K562 (cell line): ENCODE data around the gene SCN5A. TPM values are rescaled to one million over a fixed set of nuclear protein-coding genes. Genes with fewer than 3 reads are reported as not detected.

Source experiments
- ATAC-seq: fragments of 200-7000 bp; cut with Tn5 transposase; 3 replicates; pipeline ENCODE4 v1.9.1; 2020; ENCODE audit warnings: moderate library complexity
- BruUV-seq: library from RNA; stranded (reverse); fragments of 400-500 nt; replicated peaks from 2 replicates; lab custom pipeline; 2021; lab: Mats Ljungman, UMichigan
- CTCF ChIA-PET: fragments of 300-600 bp; formaldehyde crosslinking; extraction: SDS; loops from one replicate; lab custom pipeline; 2021; ENCODE audit warnings: low intra/inter-chr PET ratio; lab: Yijun Ruan, JAX
- POLR2A ChIA-PET: fragments of 300-600, 350-650 bp; sonication (Branson Sonifier 250); formaldehyde crosslinking; extraction: SDS; loops from one replicate; lab custom pipeline; 2021; ENCODE audit warnings: antibody characterized with exemption, inconsistent platforms; lab: Yijun Ruan, JAX
- DNase-seq, 4 experiments: peaks; one replicate each; pipeline versions ENCODE4 v3.0.0 to v3.0.0-alpha.2; 2011 to 2018; ENCODE audit warnings: low spot score in 3 of 4, mixed read lengths in 3 of 4; ENCODE audit errors: extremely low read depth in 1 of 4
- FAIRE-seq: peaks from 2 replicates; lab custom pipeline; 2011; peaks lifted over from hg19 to GRCh38; lab: Jason Lieb, UNC
- H2AFZ ChIP-seq: 2 replicates; pipeline ENCODE4 v1.6.0; 2011; ENCODE audit warnings: low read depth, low read length, control low read depth, inconsistent platforms
- H3K27ac ChIP-seq: fragments of 200-600 bp; 3 replicates; pipeline ENCODE4 v1.8.0; 2011; ENCODE audit warnings: low read depth, mild to moderate bottlenecking, control low read depth, inconsistent platforms, low read length, moderate library complexity, mixed read lengths; ENCODE audit errors: extremely low read depth
- H3K27me3 ChIP-seq, 2 experiments: fragments of 300-600 bp in 1 of 2; 2 replicates in 1 of 2; 3 replicates in 1 of 2; pipeline versions ENCODE4 v1.6.0 to v1.8.0; 2011; ENCODE audit warnings: inconsistent platforms in 2 of 2, low read length in 2 of 2, mild to moderate bottlenecking in 1 of 2, mixed read lengths in 1 of 2, moderate library complexity in 1 of 2; ENCODE audit not compliant: control insufficient read depth in 2 of 2, insufficient read depth in 2 of 2
- H3K36me3 ChIP-seq: fragments of 300-600 bp; 3 replicates; pipeline ENCODE4 v1.8.0; 2011; ENCODE audit warnings: mild to moderate bottlenecking, low read length, inconsistent platforms; ENCODE audit not compliant: control insufficient read depth, insufficient read depth
- H3K4me1 ChIP-seq, 2 experiments: fragments of 200-600 bp in 1 of 2; replicated peaks in 1 of 2; 2 replicates in 1 of 2; 3 replicates in 1 of 2; pipeline versions ENCODE4 v1.5.1 to v1.8.0; 2011; ENCODE audit warnings: inconsistent platforms in 2 of 2, low read length in 2 of 2, mild to moderate bottlenecking in 1 of 2, mixed read lengths in 1 of 2, moderate library complexity in 1 of 2; ENCODE audit not compliant: control insufficient read depth in 2 of 2, insufficient read depth in 2 of 2
- H3K4me2 ChIP-seq: 2 replicates; pipeline ENCODE4 v1.6.1; 2011; ENCODE audit warnings: low read length, control low read depth, inconsistent platforms, mixed read lengths; ENCODE audit not compliant: insufficient read depth
- H3K4me3 ChIP-seq: fragments of 200-600 bp; sonication (generic), shearing (Covaris generic); 2 replicates; pipeline ENCODE4 v1.5.1; 2016; ENCODE audit warnings: control low read depth, inconsistent platforms
- H3K79me2 ChIP-seq: fragments of 200-600 bp; 3 replicates; pipeline ENCODE4 v1.8.0; 2011; ENCODE audit warnings: low read length, inconsistent platforms; ENCODE audit not compliant: control insufficient read depth, insufficient read depth
- H3K9ac ChIP-seq, 2 experiments: 2 replicates each; pipeline versions ENCODE4 v1.6.0 to v1.6.1; 2011; ENCODE audit warnings: low read depth in 2 of 2, low read length in 2 of 2, control low read depth in 1 of 2, inconsistent platforms in 1 of 2, mild to moderate bottlenecking in 1 of 2, mixed read lengths in 1 of 2; ENCODE audit not compliant: insufficient read depth in 1 of 2
- H3K9me1 ChIP-seq: one replicate; pipeline ENCODE4 v1.6.0; 2011; ENCODE audit warnings: inconsistent platforms, mild to moderate bottlenecking, low read length, moderate library complexity; ENCODE audit not compliant: control insufficient read depth, insufficient read depth
- H3K9me3 ChIP-seq: replicated peaks from 2 replicates; pipeline ENCODE4 v1.5.1; 2011; ENCODE audit warnings: low read depth, low read length, inconsistent platforms; ENCODE audit not compliant: control insufficient read depth, insufficient read depth
- H4K20me1 ChIP-seq: replicated peaks from 2 replicates; pipeline ENCODE4 v1.6.1; 2011; ENCODE audit warnings: low read length, inconsistent platforms, mixed read lengths; ENCODE audit not compliant: control insufficient read depth, insufficient read depth
- EHMT2 ChIP-seq: fragments of 450-650 bp; IDR thresholded peaks from 2 replicates; pipeline ENCODE4 v1.6.1; 2018; ENCODE audit warnings: antibody characterized with exemption
- ETS2 ChIP-seq: IDR thresholded peaks from 2 replicates; pipeline ENCODE4 v1.6.1; 2016; ENCODE audit warnings: borderline replicate concordance, missing genetic modification characterization, mild to moderate bottlenecking, moderate library complexity, missing compliant biosample characterization; ENCODE audit not compliant: poor library complexity, severe bottlenecking
- FOXM1 ChIP-seq, 2 experiments: fragments of 450-650 bp in 1 of 2; sonication (generic) in 1 of 2; formaldehyde crosslinking in 1 of 2; IDR thresholded peaks; 2 replicates each; pipeline versions ENCODE4 v1.6.1 to v1.9.0; 2017 to 2022; ENCODE audit warnings: low read depth in 2 of 2, mild to moderate bottlenecking in 2 of 2, missing genetic modification reagents in 1 of 2, moderate library complexity in 1 of 2
- GABPB2 ChIP-seq: fragments of 250-450 bp; sonication (Bioruptor Pico); conservative IDR thresholded peaks from 2 replicates; pipeline ENCODE4 v1.5.1; 2021; ENCODE audit warnings: mild to moderate bottlenecking
- GTF2E2 ChIP-seq: fragments of 200-800 bp; sonication (Bioruptor generic); IDR thresholded peaks from 2 replicates; pipeline ENCODE4 v1.6.1; 2016; ENCODE audit warnings: missing genetic modification characterization, missing compliant biosample characterization
- HIVEP1 ChIP-seq: fragments of 250-450 bp; sonication (Bioruptor Pico); IDR thresholded peaks from 2 replicates; pipeline ENCODE4 v1.4.0; 2020; ENCODE audit warnings: mild to moderate bottlenecking
- MAFG ChIP-seq: fragments of 450-650 bp; conservative IDR thresholded peaks from 2 replicates; pipeline ENCODE4 v1.6.1; 2016; ENCODE audit warnings: missing genetic modification characterization, missing compliant biosample characterization
- MECOM ChIP-seq: fragments of 250-450 bp; sonication (Bioruptor Pico); IDR thresholded peaks from 2 replicates; pipeline ENCODE4 v1.8.0; 2022; ENCODE audit warnings: inconsistent platforms
- NFXL1 ChIP-seq: fragments of 450-650 bp; formaldehyde crosslinking; IDR thresholded peaks from 2 replicates; pipeline ENCODE4 v1.4.0; 2021; ENCODE audit warnings: mild to moderate bottlenecking
- PML ChIP-seq: IDR thresholded peaks from 2 replicates; pipeline ENCODE4 v1.6.1; 2012; ENCODE audit warnings: low read length, inconsistent platforms
- XRCC5 ChIP-seq: fragments of 200-400 bp; formaldehyde crosslinking; IDR thresholded peaks from 2 replicates; pipeline ENCODE4 v1.6.1; 2017; ENCODE audit warnings: low read depth, mild to moderate bottlenecking, low read length
- ZNF507 ChIP-seq: conservative IDR thresholded peaks from 2 replicates; pipeline ENCODE4 v1.6.1; 2017; ENCODE audit warnings: missing genetic modification characterization, missing compliant biosample characterization
- ZNF764 ChIP-seq: fragments of 250-450 bp; sonication (Bioruptor Pico); IDR thresholded peaks from 2 replicates; pipeline ENCODE4 v1.4.0; 2020; ENCODE audit warnings: low read depth, mild to moderate bottlenecking, moderate library complexity
- WGBS: fragments of 100-300 bp; shearing (Covaris generic); methylation state at CpG from one replicate; pipeline ENCODE4 v1.1.6; 2016; ENCODE audit warnings: low coverage, mixed read lengths; ENCODE audit not compliant: insufficient coverage; ENCODE audit errors: missing lambda C conversion rate; 5-methylcytosine and 5-hydroxymethylcytosine counted together
- in situ Hi-C: fragments of 300-500 bp; cut with MboI; formaldehyde crosslinking; loops from 4 replicates; pipeline ENCODE4 v1.15.0; 2018; ENCODE audit warnings: inconsistent platforms, mixed read lengths
- intact Hi-C: fragments of 100-400 bp; cut with micrococcal nuclease; formaldehyde crosslinking; loops from 2 replicates; pipeline ENCODE4 v1.14.2; 2022
- polyA plus RNA-seq, 8 experiments: library from polyadenylated mRNA; depleted of rRNA in 4 of 8; stranded (reverse) in 5 of 8; unstranded in 3 of 8; fragments of >200 nt; fragmentation: Nextera tagmentation in 2 of 8; fragmentation: Illumina TruSeq in 1 of 8; extraction: Ambion mirVana in 2 of 8; extraction: Trizol in 1 of 8; gene quantifications; 2 replicates each; pipeline versions ENCODE4 v1.2.1 to v1.2.3, GENCODE V29; 2011 to 2014; ENCODE audit warnings: inconsistent platforms in 1 of 8, missing spikeins in 1 of 8
- total RNA-seq, 7 experiments: library from RNA; depleted of rRNA in 6 of 7; stranded (reverse); fragments of >200 nt in 6 of 7; fragmentation: Illumina TruSeq in 2 of 7; extraction: Trizol in 2 of 7; gene quantifications; 2 replicates each; pipeline versions ENCODE4 v1.2.1 to v1.2.3, GENCODE V29; 2011 to 2021; ENCODE audit warnings: low replicate concordance in 1 of 7
- TF ChIP-seq, protein P1 (sequence below): fragments of 450-650 bp; IDR thresholded peaks from 2 replicates; pipeline ENCODE4 v1.6.1; 2016; ENCODE audit warnings: borderline replicate concordance
- TF ChIP-seq, protein P2 (sequence below): sonication (generic); formaldehyde crosslinking; IDR thresholded peaks from 2 replicates; pipeline ENCODE4 v1.8.0; 2022; ENCODE audit warnings: mild to moderate bottlenecking, low read depth, missing genetic modification reagents

SCN5A gene
- total and polyA plus RNA-seq, 9 of the 15 experiments (the other 6 are each of a cell fraction or from before 2014, with no cell fraction given) = 0.07 to 1.4 (median 0.21) TPM; not detected in 2

DNA sequence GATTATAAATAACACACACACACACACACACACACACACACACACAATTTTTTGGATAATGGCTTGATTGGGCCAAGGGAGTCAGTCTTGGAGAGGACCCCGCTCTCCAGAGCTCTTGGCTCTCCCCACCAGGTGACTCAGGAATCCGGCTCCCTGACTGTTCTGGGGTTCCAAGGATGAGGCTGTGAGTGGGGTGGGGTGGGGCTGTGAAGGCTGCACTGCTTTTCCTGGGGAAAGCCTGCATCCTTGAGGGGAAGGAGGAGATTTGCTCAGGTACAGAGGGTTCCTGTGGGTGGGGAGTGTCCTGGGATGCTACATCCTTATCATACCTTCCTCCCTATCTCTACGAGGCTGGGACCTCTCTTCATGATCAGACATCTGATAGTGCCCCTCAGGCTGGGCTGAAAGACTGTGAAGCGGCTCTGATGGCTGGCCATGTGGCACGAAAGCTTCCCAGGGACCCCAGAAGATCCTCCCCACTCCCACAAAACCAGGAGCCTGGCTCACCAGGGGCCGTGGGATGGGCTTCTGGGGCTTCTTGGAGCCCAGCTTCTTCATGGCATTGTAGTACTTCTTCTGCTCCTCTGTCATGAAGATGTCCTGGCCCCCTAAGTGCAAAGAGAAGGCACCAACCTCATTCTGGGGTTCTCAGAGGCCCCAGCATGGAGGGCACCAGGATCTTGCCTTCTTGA, 94.2 kb downstream of the SCN5A start:
- in situ Hi-C loops = no loop called here
- Histone ChIP-seq H3K27me3 (peaks cover 25 to 39% of the 10 kb centered on the region in 2 experiments), H3K36me3 (no peaks in the 10 kb centered on the region), H3K9ac (no peak overlapping the region), H3K79me2 (no peaks in the 10 kb centered on the region), H4K20me1 (no peaks in the 10 kb centered on the region), H3K4me2 (no peak overlapping the region), H3K9me1 (no peaks in the 10 kb centered on the region), H3K27ac (no peak overlapping the region), H2AFZ (no peak overlapping the region), H3K9me3 (no peaks in the 10 kb centered on the region), H3K4me1 (no peaks in the 10 kb centered on the region), H3K4me3 (no peak overlapping the region)
- ChIA-PET POLR2A (interaction anchor here (0.6 to 2.3 kb wide), 4 partner anchors 11 to 99 kb away, joined by 3 to 15 read pairs (median 3); no protein-coding TSS in a partner anchor), CTCF (no interaction called here)
- no peak for ATAC-seq
- intact Hi-C loops = no loop called here
- no peak for FAIRE-seq
- 2% methylated on average over 6 of the region's 6 CpGs for WGBS
- DNase-seq = no peak
- no peak for TF ChIP-seq XRCC5
- no peak for TF ChIP-seq ZNF507 (tag)
- no peak for TF ChIP-seq MECOM (CRISPR knock-in tag)
- TF ChIP-seq FOXM1 (IDR thresholded peaks at IDR 0.05; ENCODE audit: low read depth) = no peak
- no peak for TF ChIP-seq FOXM1 (CRISPR knock-in tag; IDR thresholded peaks at IDR 0.05; ENCODE audit: low read depth)
- no peak for TF ChIP-seq NFXL1 (CRISPR knock-in tag)
- TF ChIP-seq HIVEP1 = no peak
- no peak for TF ChIP-seq GABPB2 (CRISPR knock-in tag)
- no peak for TF ChIP-seq GTF2E2 (tag)
- no peak for TF ChIP-seq ETS2 (tag)
- TF ChIP-seq PML = no peak
- TF ChIP-seq MAFG (tag) = no peak
- TF ChIP-seq, protein P1, sequence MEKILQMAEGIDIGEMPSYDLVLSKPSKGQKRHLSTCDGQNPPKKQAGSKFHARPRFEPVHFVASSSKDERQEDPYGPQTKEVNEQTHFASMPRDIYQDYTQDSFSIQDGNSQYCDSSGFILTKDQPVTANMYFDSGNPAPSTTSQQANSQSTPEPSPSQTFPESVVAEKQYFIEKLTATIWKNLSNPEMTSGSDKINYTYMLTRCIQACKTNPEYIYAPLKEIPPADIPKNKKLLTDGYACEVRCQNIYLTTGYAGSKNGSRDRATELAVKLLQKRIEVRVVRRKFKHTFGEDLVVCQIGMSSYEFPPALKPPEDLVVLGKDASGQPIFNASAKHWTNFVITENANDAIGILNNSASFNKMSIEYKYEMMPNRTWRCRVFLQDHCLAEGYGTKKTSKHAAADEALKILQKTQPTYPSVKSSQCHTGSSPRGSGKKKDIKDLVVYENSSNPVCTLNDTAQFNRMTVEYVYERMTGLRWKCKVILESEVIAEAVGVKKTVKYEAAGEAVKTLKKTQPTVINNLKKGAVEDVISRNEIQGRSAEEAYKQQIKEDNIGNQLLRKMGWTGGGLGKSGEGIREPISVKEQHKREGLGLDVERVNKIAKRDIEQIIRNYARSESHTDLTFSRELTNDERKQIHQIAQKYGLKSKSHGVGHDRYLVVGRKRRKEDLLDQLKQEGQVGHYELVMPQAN = no peak
- TF ChIP-seq EHMT2 = no peak
- no peak for TF ChIP-seq ZNF764 (CRISPR knock-in tag)
- TF ChIP-seq, protein P2, sequence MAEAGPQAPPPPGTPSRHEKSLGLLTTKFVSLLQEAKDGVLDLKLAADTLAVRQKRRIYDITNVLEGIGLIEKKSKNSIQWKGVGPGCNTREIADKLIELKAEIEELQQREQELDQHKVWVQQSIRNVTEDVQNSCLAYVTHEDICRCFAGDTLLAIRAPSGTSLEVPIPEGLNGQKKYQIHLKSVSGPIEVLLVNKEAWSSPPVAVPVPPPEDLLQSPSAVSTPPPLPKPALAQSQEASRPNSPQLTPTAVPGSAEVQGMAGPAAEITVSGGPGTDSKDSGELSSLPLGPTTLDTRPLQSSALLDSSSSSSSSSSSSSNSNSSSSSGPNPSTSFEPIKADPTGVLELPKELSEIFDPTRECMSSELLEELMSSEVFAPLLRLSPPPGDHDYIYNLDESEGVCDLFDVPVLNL (CRISPR knock-in tag) = no peak
- no TSS peak for BruUV-seq
